Suppressor macrophage (primary cell): Measurements from ENCODE around the gene EFS.
"Not testable (repeated sequence)": the region's sequence is repeated elsewhere in the genome, so short reads cannot be mapped to it uniquely, and the experiment has no call there.

Source experiments
- DNase-seq, 4 experiments: peaks; one replicate each; pipeline ENCODE4 v3.0.0-alpha.2; 2020 to 2022

The EFS gene

DNA sequence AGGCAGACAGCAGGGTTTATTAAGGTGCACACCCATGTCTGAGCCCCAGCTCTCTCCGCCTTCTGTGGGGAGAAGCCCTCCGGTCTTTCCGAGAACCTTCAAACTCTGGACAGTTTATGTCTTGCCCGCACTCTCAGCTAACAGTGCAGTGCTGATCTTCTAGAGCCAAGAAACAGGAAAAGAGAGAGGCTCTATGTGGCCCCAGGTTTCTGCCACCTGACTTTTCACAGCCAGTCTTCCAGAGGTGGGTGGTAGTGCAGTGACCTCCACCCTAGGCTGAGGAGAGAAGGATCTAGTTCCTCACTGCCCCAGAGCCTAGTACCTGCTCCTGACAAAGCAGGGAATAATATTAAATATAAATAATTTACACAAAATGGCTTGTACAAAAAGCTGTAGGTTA lies 8.3 kb downstream of the EFS start:
- no peak for DNase-seq

GRCh38 chr14:23355871-23356435 lies 9.0 kb downstream of the EFS start:
- no peak for DNase-seq

- DNase-seq, result no peak
Measured at GRCh38 chr14:23354990-23355389, 10.0 kb downstream of the EFS start.

- no peak for DNase-seq
Measured at GRCh38 chr14:23353433-23353780, 11.6 kb downstream of the EFS start.

- peak; percentile 11 to 49 (median 27) for DNase-seq
Measured at GRCh38 chr14:23352506-23353432, 12.2 kb downstream of the EFS start, which contains the start of gene SLC22A17. Gene SLC22A17, minus strand, starts transcription at chr14:23352887.

DNA sequence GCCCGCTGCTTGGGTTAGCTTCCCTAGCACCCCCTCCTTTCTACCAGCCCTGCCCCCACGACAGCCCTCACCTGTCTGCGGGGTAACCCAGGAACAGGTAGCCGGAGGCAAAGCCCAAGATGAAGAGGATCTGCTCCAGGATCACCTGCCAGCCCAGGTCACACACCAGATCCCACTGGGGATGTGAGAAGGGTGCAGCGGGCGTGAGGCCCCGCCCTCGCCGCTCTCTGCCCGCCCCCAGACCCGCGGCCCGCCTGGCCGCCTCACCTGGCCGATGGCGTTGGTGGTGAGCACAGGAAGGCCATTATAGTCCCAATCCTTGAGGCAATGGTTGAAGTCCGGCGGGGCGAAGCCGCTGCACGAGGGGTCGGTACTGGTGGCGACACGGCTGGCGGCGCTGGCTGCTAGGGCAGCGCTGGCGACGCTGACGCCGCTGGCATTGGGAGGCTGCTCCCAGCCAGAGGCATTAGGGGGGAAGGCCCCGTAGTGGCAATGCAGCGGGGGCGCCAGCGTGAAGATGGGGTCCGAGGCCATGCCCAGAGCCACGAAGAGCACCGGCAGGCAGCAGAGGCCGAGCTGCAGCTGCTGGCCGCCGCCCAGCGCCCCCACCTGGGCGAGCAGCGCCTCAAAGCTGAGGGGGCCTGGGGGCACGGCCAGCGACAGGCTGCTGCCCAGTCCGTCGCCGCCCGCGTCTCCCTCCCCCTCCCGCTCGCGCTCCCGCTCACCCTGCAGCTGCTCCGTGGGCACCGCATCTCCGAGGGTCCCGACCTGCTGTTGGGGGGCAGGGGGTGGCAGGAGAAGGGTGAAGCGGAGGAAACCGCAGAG lies 13.1 kb downstream of the EFS start:
- DNase-seq, result peak in 1 of 4 experiments; percentile 6

- no peak for DNase-seq
Measured at GRCh38 chr14:23349156-23349845, 15.7 kb downstream of the EFS start.

- DNase-seq, result no peak
Measured at GRCh38 chr14:23348297-23348655, 16.7 kb downstream of the EFS start.

GRCh38 chr14:23347406-23348296 lies 17.3 kb downstream of the EFS start:
- no peak for DNase-seq

DNA sequence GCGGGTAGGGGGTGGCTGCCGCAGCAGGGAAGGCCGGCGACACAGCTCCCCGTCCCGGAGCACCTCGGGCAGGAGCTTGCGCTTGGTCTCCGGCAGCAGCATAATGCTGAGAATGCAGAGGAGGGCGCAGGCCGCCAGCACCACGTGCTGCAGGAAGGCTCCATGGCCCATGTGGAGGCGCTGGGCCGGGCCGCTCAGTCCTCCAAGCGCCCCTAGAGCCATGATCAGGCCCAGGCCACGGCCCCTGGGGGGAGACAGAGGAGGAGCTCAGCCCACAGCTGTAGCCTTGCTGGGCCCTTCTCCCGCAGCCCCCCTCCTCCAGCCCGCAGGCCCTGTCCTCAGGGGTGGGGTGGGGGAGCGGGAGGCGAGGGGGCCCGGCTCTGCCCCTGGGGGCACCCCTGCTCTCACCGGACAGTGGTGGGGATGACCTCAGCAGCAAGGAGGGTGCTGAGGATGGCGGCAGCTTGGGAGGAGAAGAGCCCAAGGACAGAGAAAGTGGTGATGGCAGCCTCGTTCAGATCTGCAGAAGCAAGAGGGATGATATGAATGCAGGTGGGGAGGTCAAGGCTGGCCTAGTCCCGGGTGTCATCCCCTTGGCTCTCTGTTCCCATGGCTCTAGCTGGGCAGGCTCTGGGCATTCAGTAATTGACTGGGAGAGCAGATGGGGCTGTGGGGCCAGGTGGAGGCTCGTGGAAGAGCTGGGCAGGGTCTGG lies 18.1 kb downstream of the EFS start:
- DNase-seq, result no peak

DNA sequence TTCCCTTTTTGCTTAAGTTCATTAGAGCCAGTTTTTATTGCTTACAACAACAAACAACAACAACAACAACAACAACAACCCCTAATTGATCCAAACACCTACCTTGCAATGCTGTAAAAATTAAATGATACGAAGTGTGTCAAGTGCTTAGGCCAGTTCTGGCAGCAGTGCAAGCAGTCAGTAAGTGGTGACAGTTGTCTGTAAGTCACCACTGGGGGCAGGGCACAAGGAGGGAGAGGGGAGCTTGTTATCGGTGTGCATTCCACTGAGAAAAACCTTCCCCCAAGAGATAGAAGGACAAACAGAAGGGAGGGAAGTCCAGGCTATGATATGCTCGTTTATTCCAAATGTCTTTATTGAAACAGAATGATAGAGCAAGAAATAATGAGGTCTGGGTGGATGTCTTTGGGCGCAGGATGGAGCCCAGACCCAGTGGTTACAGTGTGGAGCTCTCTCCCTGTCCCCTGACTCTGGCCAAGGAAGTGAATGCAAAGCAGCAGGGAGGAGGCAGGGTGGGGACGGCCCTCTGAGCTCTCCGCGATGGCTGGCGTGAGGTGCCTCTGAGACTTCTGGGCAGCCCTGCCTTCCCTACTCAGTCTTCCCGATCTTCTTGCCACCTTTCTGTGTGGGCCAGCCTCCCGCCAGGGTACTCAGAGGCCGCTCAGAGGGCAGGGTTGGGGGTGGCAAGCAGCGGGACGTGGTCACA lies 18.8 kb downstream of the EFS start:
- no peak for DNase-seq

GRCh38 chr14:23344481-23344880 lies 20.5 kb downstream of the EFS start:
- DNase-seq, result no peak

DNA sequence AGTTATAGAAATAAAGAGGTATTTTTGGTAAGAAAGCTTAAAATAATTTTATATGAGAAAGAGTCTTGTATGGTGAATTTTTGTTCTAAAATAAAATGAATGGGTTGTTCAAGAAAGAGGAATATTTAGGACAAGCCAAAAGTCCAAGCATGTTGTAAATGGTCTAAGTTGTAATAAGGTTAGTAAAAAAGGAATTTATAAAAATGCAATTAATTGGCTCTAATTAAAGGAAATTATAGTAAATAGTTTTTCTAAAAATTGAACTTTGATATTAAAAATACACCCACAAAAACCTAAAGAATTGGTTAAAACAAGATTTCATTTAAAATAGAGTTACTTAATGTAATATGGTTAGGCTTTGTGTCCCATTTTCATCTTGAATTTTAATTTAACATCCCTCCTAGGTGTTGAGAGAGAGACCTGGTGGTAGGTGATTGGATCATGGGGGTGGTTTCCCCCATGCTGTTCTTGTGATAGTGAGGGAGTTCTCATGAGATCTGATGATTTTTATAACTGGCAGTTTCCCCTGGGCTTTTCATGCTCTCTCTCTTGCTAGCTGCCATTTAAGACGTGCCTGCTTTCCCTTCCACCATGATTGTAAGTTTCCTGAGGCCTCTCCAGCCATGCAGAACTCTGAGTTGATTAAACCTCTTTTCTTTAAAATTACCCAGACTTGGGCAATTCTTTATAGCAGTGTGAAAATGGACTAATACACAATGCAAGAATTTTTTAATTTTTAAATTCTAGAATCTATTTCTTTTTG lies 25.3 kb downstream of the EFS start:
- no peak for DNase-seq

DNA sequence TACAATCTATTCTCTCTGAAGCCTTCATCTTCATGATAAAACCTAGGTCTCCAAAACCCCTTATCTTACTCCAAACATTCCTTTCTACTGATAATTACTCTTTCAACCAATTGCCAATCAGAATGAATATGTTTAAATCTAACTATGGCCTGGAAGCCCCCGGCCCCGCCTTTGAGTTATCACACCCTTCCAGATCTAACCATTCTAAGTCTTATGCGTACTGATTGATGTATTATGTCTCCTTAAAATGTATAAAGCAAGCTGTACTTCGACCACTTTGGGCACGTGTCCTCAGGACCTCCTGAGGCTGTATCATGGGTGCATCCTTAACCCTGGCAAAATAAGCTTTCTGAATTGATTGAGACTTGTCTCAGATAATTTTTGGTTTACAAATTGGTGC lies 29.3 kb downstream of the EFS start:
- DNase-seq, result no peak

DNA sequence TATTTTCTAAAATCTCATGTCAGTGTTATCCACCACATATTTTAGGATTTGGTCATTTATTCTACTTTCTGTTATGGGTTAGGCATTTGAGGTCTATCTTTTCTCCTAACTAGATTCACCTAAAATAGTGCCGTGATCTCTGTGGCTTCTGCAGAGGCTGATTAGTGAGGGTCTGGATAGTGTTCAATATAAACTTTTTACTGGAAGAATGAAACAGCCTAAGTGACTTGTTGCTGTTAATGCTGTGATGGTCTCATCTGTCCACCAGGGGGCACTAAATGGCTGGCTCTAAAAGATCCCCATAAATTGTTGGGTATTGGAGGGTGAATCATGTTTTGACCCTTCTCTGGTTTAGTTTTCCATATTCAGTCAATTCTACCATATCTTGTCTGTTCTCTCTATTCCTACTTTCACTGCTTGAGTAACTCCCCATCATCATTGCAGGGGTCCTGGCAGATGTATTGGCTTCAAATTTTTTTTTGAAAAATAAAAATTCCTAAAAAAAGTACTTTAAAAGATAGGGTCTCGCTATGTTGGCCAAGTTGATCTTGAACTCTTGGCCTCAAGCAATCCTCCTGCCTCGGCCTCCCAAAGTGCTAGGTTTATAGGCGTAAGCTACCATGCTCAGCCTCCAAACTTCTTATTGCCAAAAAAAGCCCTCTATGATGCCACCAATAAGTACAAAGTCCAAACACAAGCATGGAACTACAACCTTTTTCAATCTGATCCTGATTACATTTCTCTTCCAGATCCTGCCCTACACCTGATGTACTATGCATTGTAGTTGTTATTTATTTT lies 36.8 kb downstream of the EFS start:
- peak; percentile 76 to 84 (median 81) for DNase-seq

- no peak for DNase-seq
Measured at GRCh38 chr14:23326491-23327332, 38.3 kb downstream of the EFS start.

- not testable (repeated sequence) for DNase-seq
Measured at GRCh38 chr14:23325746-23326145, 39.2 kb downstream of the EFS start.

DNA sequence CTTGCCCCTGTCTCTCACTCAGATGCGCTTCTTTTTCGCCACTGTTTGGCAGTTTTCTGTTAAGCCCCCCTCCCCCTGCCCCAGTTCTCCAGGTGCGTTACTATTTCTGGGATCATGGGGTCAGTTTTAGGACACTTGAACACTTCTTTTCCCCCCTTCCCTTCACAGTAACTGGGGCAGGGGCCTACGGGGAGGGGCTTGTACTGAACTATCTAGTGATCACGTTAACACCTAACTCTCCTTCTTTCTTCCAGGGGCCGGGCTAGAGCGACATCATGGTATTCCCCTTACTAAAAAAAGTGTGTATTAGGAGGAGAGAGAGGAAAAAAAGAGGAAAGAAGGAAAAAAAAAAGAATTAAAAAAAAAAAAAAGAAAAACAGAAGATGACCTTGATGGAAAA lies 40.0 kb downstream of the EFS start:
- no peak for DNase-seq
